ENCODE measurements around the gene CHL1.

- no peak for TF ChIP-seq CTCF (IDR thresholded peaks at IDR 0.05; ENCODE audit: low read length)
- no peak for TF ChIP-seq EZH2 (optimal IDR thresholded peaks at IDR 0.05; ENCODE audit: low read depth, low read length)
- TF ChIP-seq EZH2phosphoT487 (IDR thresholded peaks at IDR 0.05; ENCODE audit: low read length) = no peak
Observed at GRCh38 chr3:294096-294495, 97.5 kb downstream of the CHL1 start.

All from MM.1S (cell line).